AG08395 (cell line): ENCODE results near the gene GLDN.

Experiments used
- DNase-seq: peaks from one replicate; pipeline ENCODE4 v3.0.0; 2012; ENCODE audit warnings: mixed read lengths, low spot score

GLDN gene

GRCh38 chr15:51341366-51342226, at the start of gene GLDN:
Gene GLDN (plus strand): TSS chr15:51341655. CDS start chr15:51341685, 30 bp downstream.
- DNase-seq = peak; percentile 13

GRCh38 chr15:51298620-51299019, 42.8 kb upstream of the GLDN start:
- no peak for DNase-seq

- no peak for DNase-seq
These were observed 42.1 kb upstream of the GLDN start for GRCh38 chr15:51299187-51300015.

DNA sequence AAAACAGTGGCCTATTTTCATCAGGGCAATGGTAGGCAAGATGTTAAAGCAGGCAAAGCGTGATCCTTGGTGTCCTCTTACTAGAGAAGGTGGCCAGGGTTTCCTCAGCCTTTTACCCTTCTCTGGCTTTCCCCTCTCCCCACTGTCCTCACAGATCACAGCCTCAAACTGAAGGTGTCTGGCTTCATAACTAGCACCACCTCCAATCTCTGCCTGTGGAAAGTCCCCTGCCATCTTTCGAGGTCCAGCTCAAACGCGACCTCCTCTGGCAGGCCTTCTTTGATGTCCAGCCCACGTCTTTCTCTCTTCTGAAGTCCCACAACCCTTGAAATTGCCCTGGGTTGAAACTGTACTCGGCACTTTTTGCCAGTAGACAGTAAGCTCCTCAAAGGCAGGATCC, 39.0 kb upstream of the GLDN start:
- no peak for DNase-seq

GRCh38 chr15:51303462-51303980, 37.9 kb upstream of the GLDN start:
- no peak for DNase-seq

GRCh38 chr15:51307325-51307724, 34.1 kb upstream of the GLDN start:
- DNase-seq = no peak

DNA sequence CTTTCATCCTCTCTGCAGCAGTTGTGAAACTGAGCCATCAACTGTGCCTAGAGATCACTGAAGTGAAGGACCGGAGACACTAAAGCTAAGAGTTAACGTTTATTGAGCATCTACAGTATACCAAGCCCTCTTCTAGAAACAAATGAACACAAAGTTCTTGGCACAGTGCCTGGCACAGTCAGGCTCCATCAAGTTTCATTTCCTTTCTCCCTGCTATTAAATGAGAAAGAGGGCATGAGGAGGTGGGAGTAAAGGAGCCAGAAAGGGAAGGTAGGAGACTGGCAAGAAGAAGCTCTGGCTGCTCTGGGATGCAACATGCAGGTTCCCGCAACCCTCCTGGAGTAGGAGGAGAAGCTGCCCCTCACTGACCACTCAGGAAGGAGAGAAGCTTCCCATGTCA, 33.6 kb upstream of the GLDN start:
- no peak for DNase-seq

- DNase-seq = peak; percentile 62
These were observed 31.4 kb upstream of the GLDN start for GRCh38 chr15:51310064-51310463.

- no peak for DNase-seq
These were observed 29.9 kb upstream of the GLDN start for GRCh38 chr15:51311510-51311909.

DNA sequence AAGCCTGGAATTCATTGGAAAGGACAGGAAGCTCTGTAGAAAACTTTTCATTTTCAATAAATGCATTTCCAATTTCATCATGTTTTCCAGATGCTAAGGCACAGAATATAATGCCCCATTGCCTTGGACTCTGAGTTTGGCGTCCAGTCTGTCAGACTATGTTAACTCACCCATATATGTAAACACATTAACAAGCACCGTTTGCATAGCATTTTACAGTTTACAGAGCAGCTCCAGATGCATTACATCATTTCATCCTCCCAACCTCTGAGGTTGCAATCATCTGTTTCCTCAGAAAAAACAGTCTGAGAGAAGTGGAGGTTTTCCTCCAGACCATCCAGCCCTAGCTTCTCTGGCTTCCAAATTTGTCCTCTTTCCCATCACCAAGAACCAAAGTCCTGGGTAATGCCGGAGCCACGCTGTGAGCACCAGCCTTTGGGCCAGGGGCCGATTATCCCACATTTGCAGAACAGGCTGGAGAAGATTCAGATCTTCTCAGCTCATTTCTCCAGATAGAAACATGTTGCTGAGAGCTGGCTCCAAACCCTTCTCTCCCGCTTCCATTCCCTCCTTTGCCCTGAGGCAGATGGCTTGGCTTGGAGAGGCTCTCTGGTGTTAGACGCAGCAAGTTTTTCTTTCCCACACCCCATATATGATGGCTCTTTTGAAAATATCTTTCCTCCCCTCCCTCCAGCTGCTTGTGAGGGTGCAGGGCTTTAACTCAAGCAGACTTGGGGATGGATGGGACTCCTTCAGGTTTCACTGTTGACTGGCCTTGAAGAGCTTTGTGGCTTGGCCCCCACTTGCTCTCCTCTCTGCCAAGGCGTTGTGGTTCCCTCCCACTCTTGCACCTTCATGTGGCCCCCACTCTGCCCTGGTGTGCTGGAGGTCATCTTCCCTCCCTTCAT, 29.0 kb upstream of the GLDN start:
- DNase-seq = no peak

DNA sequence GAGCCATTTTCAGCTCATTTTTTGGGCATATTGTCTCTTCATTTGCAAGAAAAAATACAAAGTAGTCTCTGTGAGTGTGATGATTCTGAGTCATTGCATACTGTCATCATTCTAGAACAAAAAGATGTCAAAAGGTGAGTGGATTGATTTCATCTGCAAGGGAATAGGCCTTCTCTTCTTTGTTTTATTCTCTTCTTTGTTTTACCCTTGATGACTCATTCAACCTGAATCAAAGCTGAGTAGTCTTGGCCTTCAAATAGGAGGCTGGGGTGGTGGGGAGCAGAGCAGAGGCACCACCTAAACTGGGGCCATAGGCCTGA, 28.4 kb upstream of the GLDN start:
- no peak for DNase-seq

- no peak for DNase-seq
These were observed 27.7 kb upstream of the GLDN start for GRCh38 chr15:51313644-51314280.

DNA sequence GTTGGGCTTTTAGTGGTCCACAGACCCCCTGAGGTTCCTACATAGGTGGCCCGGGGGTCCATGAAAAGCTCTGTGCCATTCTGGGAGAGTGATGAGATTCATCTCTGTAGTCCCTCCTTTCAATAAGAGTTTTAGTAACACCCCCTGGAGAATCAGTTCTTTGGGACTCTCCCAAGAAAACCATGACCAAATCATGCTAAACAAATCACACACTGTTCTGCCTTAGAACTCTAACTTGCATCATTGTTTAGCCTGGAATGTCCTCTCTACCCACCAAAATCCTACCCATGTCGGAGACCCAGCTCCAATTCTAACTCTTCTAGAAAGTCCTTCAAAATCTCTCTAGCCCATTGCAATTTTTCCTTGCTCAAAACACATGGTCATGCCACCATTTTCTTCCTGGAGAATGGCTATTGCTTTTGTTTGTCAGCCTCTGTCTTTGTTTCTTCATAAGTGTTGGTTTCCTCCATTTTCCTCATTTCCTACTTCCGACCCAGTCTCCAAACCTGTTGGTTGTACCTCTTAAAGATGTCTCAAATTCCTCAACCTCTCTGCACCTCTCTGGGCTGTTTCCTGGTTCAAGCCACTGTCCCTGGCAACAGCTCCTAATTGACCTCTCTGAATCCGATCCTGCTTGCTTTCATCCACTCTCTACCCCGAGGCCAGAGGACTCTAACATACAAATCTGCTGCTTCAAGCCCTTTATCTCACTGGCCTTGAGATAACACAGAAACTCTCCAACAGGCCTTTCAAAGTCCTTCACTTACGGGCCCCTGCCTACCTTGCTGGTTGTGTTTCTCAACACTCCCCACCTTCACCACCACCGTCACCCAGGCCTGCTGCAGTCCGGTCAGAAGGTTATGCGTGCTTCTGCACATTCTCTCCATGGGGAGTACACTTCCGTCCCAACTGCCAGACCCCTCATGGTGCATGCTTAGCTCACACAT, 26.8 kb upstream of the GLDN start:
- no peak for DNase-seq

GRCh38 chr15:51315726-51316125, 25.7 kb upstream of the GLDN start:
- no peak for DNase-seq

DNA sequence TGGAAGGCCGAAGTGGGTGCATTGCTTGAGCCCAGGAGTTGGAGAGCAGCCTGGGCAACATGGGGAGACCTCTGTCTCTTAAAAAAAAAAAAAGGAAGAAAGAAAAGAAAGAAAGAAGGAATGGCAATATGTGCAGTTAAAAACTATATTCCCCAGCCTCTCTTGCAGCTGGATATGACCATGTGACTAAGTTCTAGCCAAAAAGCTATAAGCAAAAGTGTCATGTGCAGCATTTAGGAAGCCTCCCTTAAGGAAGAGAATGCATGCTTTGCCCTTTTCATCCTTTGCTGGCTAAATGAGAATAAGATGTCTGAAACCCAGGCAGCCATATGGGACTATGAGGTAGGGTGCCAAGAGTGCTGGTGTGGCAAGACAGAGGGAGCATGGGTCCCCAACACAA, 24.8 kb upstream of the GLDN start:
- DNase-seq = no peak

- peak; percentile 66 for DNase-seq
These were observed 22.9 kb upstream of the GLDN start for GRCh38 chr15:51318382-51319150.

- DNase-seq = no peak
These were observed 21.9 kb upstream of the GLDN start for GRCh38 chr15:51319539-51319938.

- DNase-seq = no peak
These were observed 20.6 kb upstream of the GLDN start for GRCh38 chr15:51320843-51321242.

DNA sequence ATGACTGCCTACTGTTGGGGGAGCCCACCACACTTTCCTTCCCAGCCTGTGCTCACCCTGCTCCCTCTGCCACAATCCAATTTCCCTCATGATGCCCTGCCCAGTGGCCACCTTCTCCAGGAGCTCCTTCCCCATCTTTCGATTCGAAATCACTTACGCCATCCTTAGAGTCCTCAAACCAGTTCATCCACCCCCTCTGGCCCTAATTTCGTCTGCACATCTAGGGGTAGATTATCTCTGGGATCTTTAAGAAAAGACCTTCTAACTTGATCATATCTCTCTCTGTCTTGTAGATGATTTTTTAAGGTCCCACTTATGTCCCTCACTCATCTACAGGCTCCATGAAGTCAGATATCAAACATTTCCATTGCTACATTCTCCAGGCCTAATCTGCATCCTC, 20.1 kb upstream of the GLDN start:
- no peak for DNase-seq
